Activated T-helper 1 cell treated with Interleukin-2 at 50 U/mL for 16 hours (primary cell): ENCODE measurements around the gene CYP4F3.
"Not testable (repeated sequence)": the region's sequence is repeated elsewhere in the genome, so short reads cannot be mapped to it uniquely, and the experiment has no call there.

Source experiments
- DNase-seq: peaks from one replicate; pipeline ENCODE4 v3.0.0-alpha.2; 2020; ENCODE audit warnings: low read depth

The CYP4F3 gene

DNA sequence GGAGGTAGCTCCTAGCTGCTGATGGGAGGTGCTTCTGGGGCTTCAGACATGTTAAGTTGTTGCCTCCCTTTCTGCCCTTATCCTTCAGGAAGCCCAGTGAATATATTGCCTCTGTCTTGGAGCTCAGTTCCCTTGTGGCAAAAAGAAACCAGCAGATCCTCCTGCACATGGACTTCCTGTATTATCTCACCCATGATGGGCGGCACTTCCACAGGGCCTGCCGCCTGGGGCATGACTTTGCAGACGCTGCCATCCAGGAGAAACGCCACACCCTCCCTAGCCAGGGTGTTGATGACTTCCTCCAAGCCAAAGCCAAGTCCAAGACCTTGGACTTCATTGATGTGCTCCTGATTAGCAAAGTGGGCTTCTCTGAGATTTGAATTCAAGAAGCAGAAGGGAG lies 26.2 kb downstream of the CYP4F3 start:
- no peak for DNase-seq

DNA sequence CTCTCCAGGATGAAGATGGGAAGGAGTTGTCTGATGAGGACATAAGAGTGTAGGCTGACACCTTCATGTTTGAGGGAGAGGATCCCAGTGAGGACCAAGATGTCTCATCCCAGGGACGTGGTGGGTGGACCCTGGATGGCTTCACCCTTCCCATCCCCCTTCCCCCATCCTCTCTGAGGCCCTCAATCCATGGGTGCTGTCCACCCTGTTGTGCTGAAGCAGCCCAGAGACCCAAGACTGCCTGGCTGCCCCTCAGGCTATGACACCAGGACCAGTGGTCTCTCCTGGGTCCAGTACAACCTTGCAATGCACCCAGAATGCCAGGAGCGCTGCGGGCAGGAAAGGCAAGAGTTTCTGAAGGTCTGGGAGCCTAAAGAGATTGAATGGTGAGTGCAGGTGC lies 28.7 kb downstream of the CYP4F3 start:
- DNase-seq = no peak

DNA sequence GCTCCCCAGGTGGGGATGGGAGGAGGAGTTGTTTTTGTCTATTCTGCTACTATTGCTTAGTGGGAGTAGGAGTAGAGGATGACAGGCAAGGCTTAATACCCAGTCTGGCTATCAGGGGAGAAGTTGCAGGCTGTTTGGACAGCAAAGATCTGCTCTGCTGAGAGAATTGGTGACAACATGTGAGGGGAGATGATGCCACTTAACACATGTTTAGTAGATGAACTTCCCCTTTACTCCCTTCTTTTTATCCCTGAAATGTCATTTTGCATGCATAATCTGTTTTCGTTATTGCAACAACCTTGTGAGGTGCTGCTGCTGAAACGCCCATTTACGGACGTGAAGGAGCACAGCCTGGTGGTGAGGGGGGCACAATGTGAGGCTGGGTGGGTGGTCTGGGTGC lies 29.2 kb downstream of the CYP4F3 start:
- DNase-seq = no peak

DNA sequence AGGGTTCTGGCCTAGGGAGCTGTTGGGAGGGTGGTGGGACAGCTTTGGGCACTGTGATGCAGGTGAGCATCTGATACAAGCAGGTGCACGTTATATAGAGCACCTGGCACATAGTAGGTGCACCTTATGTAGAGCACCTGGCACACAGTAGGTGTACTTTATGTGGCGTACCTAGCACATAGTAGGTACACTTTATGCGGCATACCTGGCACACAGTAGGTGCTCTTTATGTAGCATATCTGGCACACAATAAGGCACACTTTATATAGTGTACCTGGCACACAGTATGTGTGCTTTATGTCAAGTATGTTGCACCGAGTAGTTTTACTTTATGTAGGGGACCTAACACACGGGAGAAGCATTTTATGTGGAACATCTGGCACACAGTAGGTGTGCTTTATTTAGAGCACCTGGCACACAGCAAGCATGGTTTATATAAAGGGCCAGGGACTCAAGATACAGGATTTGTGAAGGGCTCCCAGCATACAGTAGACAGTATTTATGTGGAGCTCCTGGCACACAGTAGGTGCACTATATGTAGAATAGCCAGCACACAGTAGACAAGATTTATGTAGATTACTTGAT lies 30.6 kb downstream of the CYP4F3 start:
- no peak for DNase-seq

DNA sequence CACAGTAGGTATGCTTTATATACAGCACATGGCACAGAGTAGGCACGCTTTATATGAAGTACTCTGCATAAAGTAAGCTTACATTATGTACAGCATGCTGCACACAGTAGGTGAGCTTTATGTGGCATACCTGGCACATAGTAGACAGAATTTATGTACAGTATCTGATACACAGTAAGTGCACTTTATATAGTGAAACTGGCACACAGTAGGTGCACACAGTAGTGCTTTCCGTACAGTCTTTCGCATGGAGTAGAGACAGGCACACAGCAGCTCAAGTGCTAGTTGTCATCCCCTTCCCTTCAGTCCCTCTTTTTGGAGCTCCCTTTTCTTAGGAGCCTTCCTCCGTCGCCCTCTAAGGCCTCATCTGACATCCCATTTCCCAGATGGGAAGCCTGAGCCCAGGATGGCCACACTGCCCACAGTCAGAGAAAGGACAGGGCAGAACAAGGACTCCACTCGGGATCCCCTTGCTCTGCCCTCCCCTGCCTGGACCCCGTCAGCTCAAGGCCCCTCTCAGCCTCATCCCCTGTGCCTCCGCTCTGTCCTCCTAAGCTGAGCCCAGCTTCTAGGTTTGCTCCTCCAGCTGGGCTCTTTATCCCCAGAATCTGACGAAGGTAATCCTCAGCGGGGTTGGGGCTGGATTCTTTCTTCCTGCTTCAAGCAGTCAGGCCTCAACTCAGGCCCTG lies 31.3 kb downstream of the CYP4F3 start:
- no peak for DNase-seq

DNA sequence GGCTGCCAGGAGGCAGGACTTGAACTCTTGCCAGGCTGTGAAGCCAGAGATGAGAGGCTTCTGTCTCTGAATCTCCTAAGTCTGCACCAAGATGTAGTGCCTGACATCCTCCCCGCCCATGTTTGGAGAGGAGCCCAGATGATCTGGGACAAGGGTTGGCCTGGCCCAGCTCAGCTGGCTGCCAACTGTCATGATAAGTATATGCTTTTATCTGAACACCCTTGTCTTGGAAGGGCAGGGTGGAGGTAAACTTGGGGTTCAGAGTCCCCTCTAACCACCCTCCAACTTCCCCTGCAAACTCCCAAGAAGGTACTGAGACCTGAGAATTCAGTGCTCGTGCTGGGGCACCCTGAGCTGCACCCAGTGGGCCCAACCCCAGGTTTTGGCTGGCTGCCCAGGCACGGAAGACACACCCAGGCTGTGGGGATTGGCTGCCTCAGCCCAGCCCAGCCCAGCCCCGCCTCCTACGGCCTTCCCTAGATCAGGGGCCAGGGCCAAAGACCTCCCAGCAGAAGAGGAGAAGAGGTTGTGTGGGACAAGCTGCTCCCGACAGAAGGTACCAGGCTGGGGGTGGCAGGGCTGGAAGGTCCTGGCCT lies 32.0 kb downstream of the CYP4F3 start, which contains the start of gene CYP4F12:
Gene CYP4F12, plus strand, starts transcription at position 508 of the 596 bp plus-strand sequence. CDS start 443 bp downstream, outside the sequence.
- no peak for DNase-seq

DNA sequence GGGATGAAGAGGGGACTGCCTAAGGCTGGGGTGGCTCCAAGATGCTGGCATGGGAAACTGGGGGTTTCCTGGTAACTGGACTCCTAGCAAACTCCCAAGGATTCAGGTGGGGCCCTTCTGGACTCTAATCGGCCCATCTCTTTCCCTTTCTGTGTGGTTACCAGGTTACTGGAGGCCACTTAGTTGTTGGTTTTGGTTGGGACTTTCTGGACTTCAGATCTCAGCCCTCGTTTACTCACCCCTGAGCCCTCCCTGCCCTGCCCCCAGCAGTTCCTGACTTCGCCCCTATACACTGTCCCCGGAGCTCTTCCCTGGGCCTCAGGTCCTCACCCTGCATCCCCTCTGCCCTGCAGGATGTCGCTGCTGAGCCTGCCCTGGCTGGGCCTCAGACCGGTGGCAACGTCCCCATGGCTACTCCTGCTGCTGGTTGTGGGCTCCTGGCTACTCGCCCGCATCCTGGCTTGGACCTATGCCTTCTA lies 32.5 kb downstream of the CYP4F3 start:
- DNase-seq = no peak

DNA sequence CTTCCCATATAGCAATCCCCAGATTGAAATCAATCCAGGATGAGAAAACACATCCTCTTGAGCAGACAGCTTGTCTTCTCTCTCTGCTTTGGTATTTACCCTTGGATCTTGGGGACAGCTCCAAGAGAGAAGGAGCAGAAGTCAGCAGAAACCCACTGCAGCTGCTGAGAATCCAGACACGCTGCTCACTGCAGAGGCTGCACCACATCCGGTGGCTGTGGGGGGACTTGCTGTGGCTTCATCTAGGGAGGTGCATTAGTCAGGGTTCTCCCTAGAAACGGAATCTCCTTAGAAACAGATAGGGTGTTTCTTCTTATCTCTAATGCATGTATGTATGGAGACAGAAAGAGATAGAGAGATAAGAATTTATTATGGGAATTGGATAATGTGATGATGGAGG lies 34.9 kb downstream of the CYP4F3 start:
- no peak for DNase-seq

DNA sequence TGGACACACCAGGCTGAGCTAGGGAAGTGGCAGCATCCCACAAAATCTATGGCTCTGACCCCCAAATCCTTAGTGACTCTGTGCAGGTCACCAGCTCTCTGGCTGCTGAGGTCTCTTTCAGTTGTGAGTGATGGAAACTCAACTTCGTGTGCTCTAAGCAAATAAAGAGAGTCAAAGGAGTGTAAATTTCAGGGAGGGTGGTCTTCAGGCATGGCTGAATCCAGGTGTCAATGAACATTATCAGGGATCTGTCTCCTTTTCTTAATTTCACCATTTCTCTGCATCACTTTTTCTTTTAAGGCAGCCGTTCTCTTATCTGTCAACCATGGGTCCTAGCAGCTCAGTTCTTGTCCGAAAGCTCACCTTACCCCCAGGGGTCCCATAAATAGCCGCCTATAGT lies 38.4 kb downstream of the CYP4F3 start:
- DNase-seq = no peak

DNA sequence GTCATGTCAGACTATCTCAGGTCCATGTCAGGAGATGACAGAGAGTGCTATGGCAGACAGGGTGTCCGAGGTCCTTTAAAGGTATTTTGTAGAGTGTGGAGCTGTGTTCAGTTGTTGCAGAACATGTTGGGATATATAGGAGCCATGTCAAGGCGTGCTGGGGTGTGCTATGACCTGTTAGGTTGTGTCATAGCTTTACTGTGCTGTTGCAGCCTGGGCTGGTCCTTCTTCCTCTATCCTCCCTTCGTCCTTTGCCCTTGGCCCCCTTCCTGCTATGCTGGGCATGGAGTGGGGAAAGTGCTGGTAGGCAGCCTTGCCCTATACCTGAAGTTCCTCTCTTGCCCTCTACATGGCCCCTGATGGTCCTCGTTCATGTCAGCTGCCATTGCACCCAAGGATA lies 39.2 kb downstream of the CYP4F3 start:
- DNase-seq = not testable (repeated sequence)

DNA sequence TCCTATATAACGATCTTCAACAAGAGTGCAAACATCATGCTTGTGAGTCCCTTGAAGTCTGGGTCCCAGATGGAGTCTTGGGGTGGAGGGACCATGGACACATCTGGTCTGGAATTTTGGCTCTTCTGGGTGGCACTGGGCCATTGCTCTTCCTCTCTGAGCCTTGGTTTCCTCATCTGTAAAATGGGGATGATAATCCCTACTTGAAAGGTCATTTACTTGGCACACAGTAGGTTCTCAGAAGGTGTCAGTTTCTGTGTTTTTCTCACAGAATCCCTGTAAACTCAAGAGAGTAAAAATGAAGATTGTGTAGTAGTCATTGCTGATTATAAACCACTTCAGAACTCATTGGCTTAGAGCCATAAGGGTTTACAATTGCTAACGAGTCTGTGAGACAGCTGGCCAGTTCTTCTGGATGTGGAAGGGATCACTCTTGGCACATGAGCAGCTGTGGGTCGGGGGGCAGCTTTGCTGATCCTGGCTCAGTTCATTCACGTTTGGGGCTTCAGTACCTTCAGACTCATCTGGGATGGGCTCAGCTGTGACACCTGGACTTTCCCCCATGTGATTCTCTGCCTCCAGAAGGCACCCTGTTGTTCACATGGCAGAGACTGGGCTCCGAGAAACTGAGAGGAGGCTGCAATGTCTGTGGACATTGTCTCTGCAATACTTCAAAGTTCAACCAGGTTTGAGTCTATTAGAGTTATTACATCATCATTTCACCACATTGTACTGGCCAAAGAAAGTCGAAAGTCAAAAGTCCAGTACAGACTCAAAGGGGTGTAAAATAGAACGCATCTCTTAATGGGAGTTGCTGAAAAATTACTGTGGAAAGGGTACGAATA lies 40.0 kb downstream of the CYP4F3 start:
- no peak for DNase-seq

DNA sequence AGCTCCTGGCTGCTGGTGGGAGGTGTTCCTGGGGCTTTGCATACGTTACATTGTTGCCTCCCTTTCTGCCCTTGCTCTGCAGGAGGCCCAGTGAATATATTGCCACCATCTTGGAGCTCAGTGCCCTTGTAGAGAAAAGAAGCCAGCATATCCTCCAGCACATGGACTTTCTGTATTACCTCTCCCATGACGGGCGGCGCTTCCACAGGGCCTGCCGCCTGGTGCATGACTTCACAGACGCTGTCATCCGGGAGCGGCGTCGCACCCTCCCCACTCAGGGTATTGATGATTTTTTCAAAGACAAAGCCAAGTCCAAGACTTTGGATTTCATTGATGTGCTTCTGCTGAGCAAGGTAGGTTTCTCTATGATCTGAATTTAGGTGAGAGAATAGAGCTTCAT lies 42.7 kb downstream of the CYP4F3 start:
- DNase-seq = no peak

DNA sequence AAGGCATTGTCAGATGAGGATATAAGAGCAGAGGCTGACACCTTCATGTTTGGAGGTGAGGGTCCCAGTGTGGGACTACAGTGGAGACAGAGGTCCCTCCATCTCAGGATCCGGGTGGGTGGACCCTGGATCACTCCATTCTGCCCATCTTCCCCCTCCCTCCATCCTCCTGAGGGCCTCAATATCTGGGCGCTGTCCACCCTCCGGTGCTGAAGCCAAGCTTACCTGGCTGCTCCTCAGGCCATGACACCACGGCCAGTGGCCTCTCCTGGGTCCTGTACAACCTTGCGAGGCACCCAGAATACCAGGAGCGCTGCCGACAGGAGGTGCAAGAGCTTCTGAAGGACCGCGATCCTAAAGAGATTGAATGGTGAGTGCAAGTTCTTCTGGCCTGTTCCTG lies 44.1 kb downstream of the CYP4F3 start:
- no peak for DNase-seq

DNA sequence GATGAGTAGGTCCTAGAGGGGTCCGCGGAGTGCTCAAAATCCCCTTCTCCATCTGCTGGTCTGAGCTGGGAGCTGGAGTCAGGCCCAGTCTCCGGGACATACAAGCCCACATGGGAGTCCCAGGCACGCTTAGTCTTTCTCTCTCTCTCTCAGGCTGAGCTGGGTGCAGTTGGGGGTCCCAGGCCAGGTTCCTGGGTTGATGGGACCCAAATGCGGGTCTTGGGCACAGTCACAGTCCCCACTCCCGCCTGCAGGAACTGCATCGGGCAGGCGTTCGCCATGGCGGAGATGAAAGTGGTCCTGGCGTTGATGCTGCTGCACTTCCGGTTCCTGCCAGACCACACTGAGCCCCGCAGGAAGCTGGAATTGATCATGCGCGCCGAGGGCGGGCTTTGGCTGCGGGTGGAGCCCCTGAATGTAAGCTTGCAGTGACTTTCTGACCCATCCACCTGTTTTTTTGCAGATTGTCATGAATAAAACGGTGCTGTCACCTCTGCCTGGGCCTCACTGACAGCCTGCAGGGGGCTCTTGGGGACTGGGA lies 56.0 kb downstream of the CYP4F3 start:
- DNase-seq = no peak

DNA sequence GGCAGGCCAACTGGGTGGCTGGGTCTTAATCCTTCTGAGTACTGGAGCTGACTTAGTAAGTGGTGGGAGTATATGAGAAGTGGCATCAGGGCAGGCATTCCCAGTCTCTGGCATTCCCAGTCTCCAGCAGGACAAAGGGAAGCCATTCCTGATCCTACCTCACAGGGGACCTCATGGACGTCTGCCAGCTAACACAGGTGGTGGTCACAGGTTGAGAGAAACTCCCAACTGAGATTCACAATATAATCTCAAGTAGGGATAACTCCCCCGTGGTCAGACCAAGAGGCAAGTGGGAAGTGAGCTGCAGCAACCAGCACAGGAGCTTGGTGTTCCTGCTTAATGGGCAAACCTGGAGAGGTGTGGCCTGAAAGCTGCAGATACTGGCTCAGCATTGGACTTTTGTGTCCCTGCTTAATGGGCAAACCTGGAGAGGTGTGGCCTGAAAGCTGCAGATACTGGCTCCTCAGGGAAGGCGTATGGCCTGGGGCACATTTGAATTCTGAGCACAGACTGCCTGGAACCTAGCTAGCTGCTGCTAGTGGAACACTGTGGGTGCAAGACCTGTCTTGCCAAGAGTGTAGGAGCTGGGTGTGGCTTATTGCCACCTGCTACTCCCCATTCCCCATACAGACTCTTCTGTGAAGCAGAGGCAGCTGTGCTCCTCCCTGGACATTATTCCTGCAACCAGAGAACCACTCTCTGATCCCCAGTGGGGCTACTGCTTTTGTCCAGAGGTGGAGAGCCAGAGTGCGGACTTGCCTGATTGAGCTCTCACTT lies 61.2 kb downstream of the CYP4F3 start:
- no peak for DNase-seq

DNA sequence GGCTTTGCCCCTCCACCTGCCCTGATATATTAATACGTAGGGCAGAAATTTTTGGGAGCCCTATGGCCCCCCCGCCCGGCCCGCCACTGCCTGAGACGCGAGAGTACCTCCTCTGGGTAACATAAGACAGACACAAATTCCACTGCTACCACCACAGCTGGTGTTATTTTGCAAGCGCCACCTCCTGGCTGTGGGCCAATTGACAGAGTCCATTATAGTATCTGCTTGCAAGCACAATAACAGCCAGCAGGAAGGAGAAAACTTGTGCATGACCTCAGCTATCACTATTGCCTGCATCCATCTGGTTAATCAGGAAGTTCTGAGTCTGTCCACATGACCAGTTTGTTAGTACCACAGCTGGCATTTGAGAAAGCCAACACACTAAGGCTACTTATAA lies 61.8 kb downstream of the CYP4F3 start:
- DNase-seq = no peak
